Muscle of arm (tissue), 12 donors: ENCODE results near the gene HLA-DRA. TPM values are rescaled to one million over a fixed set of nuclear protein-coding genes. Genes with fewer than 3 reads are reported as not detected.
"Not testable (repeated sequence)": the region's sequence is repeated elsewhere in the genome, so short reads cannot be mapped to it uniquely, and the experiment has no call there.

ENCODE experiments used
- DNase-seq: peaks from one replicate; pipeline ENCODE4 v3.0.0-alpha.2; 2013
- polyA plus RNA-seq, 12 donors: library from polyadenylated mRNA; unstranded; fragments of 120-200 nt; gene quantifications; one replicate each; pipeline ENCODE4 v1.2.1, GENCODE V29; 2013; ENCODE audit not compliant: insufficient read length in 12 of 12

HLA-DRA gene
- polyA plus RNA-seq, 12 donors: 18.8 to 115 (median 27.4) TPM; not detected in 1

GRCh38 chr6:32427218-32427617 lies 12.5 kb upstream of the HLA-DRA start:
- no peak for DNase-seq

DNA sequence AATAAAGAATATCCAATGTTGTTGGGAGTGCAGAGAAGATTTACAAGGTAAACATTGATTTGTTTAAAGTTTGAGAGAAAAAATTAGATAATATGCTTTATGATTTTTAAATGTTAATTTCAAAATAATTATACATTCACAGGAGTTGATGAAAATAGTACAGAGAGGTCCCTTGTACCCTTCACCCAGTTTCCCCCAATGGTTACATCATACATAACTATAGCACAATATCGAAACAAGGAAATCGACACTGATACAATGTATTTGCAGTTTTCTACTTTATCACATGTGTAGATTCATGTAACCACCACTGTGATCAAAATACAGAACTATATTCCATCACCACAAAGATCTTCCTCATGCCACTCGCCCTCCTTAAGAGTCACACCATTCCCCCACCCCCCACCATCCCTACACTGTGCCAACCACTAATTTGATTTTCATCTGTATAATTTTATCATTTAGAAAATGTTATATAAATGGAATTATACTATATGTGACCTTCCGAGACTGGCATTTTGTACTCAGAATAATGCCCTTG lies 11.7 kb upstream of the HLA-DRA start:
- DNase-seq: no peak

- DNase-seq: no peak
Measured at GRCh38 chr6:32430179-32430578, 9.5 kb upstream of the HLA-DRA start.

GRCh38 chr6:32431142-32431541 lies 8.5 kb upstream of the HLA-DRA start:
- DNase-seq: no peak

DNA sequence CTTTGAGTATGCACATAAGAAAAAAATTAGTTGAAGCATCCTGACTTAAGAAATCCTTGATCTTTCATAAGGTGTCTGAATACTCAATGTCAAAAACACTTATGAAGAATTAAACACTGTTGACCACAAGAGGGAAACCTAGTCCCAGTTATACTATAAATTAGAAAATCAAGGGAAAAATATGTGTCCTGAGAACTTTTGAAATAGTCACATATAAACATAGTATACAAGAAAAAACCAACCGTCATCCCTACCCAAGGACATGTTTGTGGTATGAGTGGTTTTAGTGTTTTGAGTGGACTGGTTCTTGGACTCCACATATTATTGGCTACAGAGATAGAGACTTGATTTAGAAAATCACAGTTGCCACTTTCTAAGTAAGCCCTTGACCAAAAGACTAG lies 7.6 kb upstream of the HLA-DRA start:
- no peak for DNase-seq

GRCh38 chr6:32433950-32434349 lies 5.7 kb upstream of the HLA-DRA start:
- DNase-seq: not testable (repeated sequence)

GRCh38 chr6:32436186-32436585 lies 3.5 kb upstream of the HLA-DRA start:
- DNase-seq: no peak

- no peak for DNase-seq
Measured at GRCh38 chr6:32436995-32437836, 2.5 kb upstream of the HLA-DRA start.

DNA sequence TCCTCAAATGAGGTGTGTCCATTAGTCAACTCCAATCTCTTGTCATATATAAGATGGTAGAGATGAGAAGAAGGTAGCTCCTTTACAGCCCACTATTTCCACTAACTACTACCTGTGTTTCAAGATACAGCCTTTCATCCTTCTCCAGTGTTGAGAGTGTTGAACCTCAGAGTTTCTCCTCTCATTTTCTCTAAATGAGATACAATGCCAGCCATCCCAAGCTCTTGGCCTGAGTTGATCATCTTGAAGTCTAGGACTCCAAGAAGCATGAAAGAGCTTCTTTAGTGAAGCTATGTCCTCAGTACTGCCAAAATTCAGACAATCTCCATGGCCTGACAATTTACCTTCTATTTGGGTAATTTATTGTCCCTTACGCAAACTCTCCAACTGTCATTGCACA lies 548 bp upstream of the HLA-DRA start:
- no peak for DNase-seq

DNA sequence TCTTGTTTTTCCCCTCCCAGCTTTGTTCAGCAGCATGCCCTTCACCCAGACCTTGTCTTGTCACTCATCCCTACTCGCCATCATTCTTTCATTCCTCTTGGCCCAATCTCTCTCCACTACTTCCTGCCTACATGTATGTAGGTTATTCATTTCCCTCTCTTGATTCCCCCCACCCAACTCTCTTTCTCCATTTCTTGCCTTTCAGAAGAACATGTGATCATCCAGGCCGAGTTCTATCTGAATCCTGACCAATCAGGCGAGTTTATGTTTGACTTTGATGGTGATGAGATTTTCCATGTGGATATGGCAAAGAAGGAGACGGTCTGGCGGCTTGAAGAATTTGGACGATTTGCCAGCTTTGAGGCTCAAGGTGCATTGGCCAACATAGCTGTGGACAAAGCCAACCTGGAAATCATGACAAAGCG lies 2.6 kb downstream of the HLA-DRA start:
- no peak for DNase-seq

DNA sequence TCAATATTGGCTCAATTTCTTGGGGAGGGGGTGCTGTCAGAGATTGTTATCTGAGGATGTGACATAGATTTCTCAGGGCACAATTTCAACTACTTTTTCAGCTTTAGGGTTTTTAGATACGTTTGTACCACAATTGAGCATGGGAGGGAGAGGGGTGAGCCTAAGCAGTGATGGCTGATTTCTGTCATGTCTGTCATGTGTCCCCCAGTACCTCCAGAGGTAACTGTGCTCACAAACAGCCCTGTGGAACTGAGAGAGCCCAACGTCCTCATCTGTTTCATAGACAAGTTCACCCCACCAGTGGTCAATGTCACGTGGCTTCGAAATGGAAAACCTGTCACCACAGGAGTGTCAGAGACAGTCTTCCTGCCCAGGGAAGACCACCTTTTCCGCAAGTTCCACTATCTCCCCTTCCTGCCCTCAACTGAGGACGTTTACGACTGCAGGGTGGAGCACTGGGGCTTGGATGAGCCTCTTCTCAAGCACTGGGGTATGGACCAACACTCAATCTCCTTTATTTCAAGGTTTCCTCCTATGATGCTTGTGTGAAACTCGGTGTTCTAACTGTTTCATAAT lies 3.4 kb downstream of the HLA-DRA start:
- DNase-seq: no peak

GRCh38 chr6:32444433-32444832 lies 4.7 kb downstream of the HLA-DRA start:
- no peak for DNase-seq

DNA sequence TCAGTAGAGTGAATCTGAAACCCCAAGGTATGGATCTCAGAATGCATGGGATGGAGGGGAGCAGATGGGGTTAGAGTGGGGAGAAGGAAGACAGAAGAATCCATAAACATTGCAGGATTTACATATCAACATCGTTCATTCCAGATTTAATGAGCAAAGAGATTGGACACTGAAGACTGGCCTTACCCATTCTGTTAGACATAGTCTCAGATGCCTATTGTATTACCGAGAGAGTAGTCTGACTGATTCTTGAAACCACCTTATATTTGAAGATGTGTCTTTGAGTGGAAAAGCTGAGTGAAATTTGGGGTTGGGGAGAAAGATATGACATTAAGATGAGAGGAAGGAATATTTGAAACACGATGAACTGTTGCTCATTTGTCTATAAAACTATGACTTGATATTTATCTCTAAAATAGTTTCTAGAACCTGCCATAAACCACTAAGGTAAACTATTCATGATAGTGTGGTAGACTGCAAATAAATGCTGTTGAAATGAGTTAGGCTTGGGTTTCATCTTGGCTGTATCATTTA lies 5.7 kb downstream of the HLA-DRA start:
- DNase-seq: no peak

- no peak for DNase-seq
Measured at GRCh38 chr6:32447932-32448331, 8.2 kb downstream of the HLA-DRA start.

DNA sequence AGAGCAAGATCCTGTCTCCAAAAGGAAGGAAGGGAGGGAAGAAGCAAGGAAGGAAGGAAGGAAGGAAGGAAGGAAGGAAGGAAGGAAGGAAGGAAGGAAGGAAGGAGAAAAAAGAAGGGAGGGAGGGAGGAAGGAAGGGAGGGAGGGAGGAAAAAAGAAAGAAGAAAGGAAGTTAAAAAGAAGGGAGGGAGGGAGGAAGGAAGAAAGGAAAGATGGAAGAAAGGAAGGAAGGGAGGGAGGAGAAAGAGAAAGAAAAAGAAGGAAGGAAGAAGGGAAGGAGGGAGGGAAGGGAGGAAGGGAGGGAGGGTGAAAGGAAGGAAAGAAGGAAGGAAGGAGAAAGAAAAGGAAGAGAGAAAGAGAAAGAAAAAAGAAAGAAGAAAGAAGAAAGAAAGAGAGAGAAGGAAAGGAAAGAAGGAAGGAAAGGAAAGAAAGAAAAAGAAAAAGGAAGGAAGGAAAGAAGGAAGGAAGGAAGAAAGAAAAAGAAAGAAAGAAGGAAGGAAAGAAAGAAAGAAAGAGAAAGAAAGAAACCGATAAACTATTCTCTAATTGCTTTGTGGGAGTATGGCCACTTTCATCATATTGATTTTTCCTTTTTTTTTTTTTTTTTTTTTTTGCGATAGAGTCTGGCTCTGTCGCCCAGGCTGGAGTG lies 9.5 kb downstream of the HLA-DRA start:
- DNase-seq: no peak

DNA sequence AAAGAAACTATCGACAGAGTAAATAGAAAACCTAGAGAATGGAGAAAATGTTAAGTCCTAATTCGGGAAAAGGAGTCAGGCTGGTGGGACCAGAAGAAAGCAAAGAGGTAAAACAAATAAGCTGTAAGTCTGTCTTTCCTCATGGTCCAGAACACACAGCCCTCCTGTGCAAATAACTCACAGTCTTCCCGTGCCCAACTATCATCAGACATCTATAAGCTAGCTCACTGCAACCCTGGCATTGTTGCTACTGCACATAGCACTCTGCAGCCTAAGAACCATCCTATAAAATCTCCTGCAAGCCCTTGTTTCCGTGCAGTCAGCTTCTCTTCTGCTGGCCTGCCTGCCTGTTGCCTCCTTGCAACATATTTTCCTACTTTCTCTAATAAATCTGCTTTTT lies 17.4 kb downstream of the HLA-DRA start:
- no peak for DNase-seq

GRCh38 chr6:32459781-32460424 lies 20.2 kb downstream of the HLA-DRA start:
- no peak for DNase-seq

GRCh38 chr6:32460528-32460927 lies 20.8 kb downstream of the HLA-DRA start:
- no peak for DNase-seq

GRCh38 chr6:32461493-32461892 lies 21.8 kb downstream of the HLA-DRA start:
- no peak for DNase-seq

GRCh38 chr6:32462609-32463008 lies 22.9 kb downstream of the HLA-DRA start:
- no peak for DNase-seq

GRCh38 chr6:32467743-32468503 lies 28.2 kb downstream of the HLA-DRA start:
- DNase-seq: not testable (repeated sequence)
